K562 (cell line): ENCODE data around the gene CAMK2B. TPM values are rescaled to one million over a fixed set of nuclear protein-coding genes. Genes with fewer than 3 reads are reported as not detected.

Experiments
- ATAC-seq: fragments of 200-7000 bp; cut with Tn5 transposase; 3 replicates; pipeline ENCODE4 v1.9.1; 2020; ENCODE audit warnings: moderate library complexity
- BruUV-seq: library from RNA; stranded (reverse); fragments of 400-500 nt; replicated peaks from 2 replicates; lab custom pipeline; 2021; lab: Mats Ljungman, UMichigan
- CTCF ChIA-PET: fragments of 300-600 bp; formaldehyde crosslinking; extraction: SDS; loops from one replicate; lab custom pipeline; 2021; ENCODE audit warnings: low intra/inter-chr PET ratio; lab: Yijun Ruan, JAX
- POLR2A ChIA-PET: fragments of 300-600, 350-650 bp; sonication (Branson Sonifier 250); formaldehyde crosslinking; extraction: SDS; loops from one replicate; lab custom pipeline; 2021; ENCODE audit warnings: antibody characterized with exemption, inconsistent platforms; lab: Yijun Ruan, JAX
- DNase-seq, 4 experiments: peaks; one replicate each; pipeline versions ENCODE4 v3.0.0 to v3.0.0-alpha.2; 2011 to 2018; ENCODE audit warnings: low spot score in 3 of 4, mixed read lengths in 3 of 4; ENCODE audit errors: extremely low read depth in 1 of 4
- FAIRE-seq: peaks from 2 replicates; lab custom pipeline; 2011; peaks lifted over from hg19 to GRCh38; lab: Jason Lieb, UNC
- H2AFZ ChIP-seq: 2 replicates; pipeline ENCODE4 v1.6.0; 2011; ENCODE audit warnings: low read depth, low read length, control low read depth, inconsistent platforms
- H3K27ac ChIP-seq: fragments of 200-600 bp; 3 replicates; pipeline ENCODE4 v1.8.0; 2011; ENCODE audit warnings: low read depth, mild to moderate bottlenecking, control low read depth, inconsistent platforms, low read length, moderate library complexity, mixed read lengths; ENCODE audit errors: extremely low read depth
- H3K27me3 ChIP-seq, 2 experiments: fragments of 300-600 bp in 1 of 2; 2 replicates in 1 of 2; 3 replicates in 1 of 2; pipeline versions ENCODE4 v1.6.0 to v1.8.0; 2011; ENCODE audit warnings: inconsistent platforms in 2 of 2, low read length in 2 of 2, mild to moderate bottlenecking in 1 of 2, mixed read lengths in 1 of 2, moderate library complexity in 1 of 2; ENCODE audit not compliant: control insufficient read depth in 2 of 2, insufficient read depth in 2 of 2
- H3K36me3 ChIP-seq: fragments of 300-600 bp; 3 replicates; pipeline ENCODE4 v1.8.0; 2011; ENCODE audit warnings: mild to moderate bottlenecking, low read length, inconsistent platforms; ENCODE audit not compliant: control insufficient read depth, insufficient read depth
- H3K4me1 ChIP-seq, 2 experiments: fragments of 200-600 bp in 1 of 2; replicated peaks in 1 of 2; 2 replicates in 1 of 2; 3 replicates in 1 of 2; pipeline versions ENCODE4 v1.5.1 to v1.8.0; 2011; ENCODE audit warnings: inconsistent platforms in 2 of 2, low read length in 2 of 2, mild to moderate bottlenecking in 1 of 2, mixed read lengths in 1 of 2, moderate library complexity in 1 of 2; ENCODE audit not compliant: control insufficient read depth in 2 of 2, insufficient read depth in 2 of 2
- H3K4me2 ChIP-seq: 2 replicates; pipeline ENCODE4 v1.6.1; 2011; ENCODE audit warnings: low read length, control low read depth, inconsistent platforms, mixed read lengths; ENCODE audit not compliant: insufficient read depth
- H3K4me3 ChIP-seq: fragments of 200-600 bp; sonication (generic), shearing (Covaris generic); 2 replicates; pipeline ENCODE4 v1.5.1; 2016; ENCODE audit warnings: control low read depth, inconsistent platforms
- H3K79me2 ChIP-seq: fragments of 200-600 bp; 3 replicates; pipeline ENCODE4 v1.8.0; 2011; ENCODE audit warnings: low read length, inconsistent platforms; ENCODE audit not compliant: control insufficient read depth, insufficient read depth
- H3K9ac ChIP-seq, 2 experiments: 2 replicates each; pipeline versions ENCODE4 v1.6.0 to v1.6.1; 2011; ENCODE audit warnings: low read depth in 2 of 2, low read length in 2 of 2, control low read depth in 1 of 2, inconsistent platforms in 1 of 2, mild to moderate bottlenecking in 1 of 2, mixed read lengths in 1 of 2; ENCODE audit not compliant: insufficient read depth in 1 of 2
- H3K9me1 ChIP-seq: one replicate; pipeline ENCODE4 v1.6.0; 2011; ENCODE audit warnings: inconsistent platforms, mild to moderate bottlenecking, low read length, moderate library complexity; ENCODE audit not compliant: control insufficient read depth, insufficient read depth
- H3K9me3 ChIP-seq: replicated peaks from 2 replicates; pipeline ENCODE4 v1.5.1; 2011; ENCODE audit warnings: low read depth, low read length, inconsistent platforms; ENCODE audit not compliant: control insufficient read depth, insufficient read depth
- H4K20me1 ChIP-seq: replicated peaks from 2 replicates; pipeline ENCODE4 v1.6.1; 2011; ENCODE audit warnings: low read length, inconsistent platforms, mixed read lengths; ENCODE audit not compliant: control insufficient read depth, insufficient read depth
- BCOR ChIP-seq: fragments of 450-650 bp; IDR thresholded peaks from 2 replicates; pipeline ENCODE4 v1.6.1; 2016
- CXXC5 ChIP-seq: fragments of 250-450 bp; sonication (Bioruptor Pico); IDR thresholded peaks from 2 replicates; pipeline ENCODE4 v1.8.0; 2022; ENCODE audit warnings: inconsistent platforms, mild to moderate bottlenecking, moderate library complexity
- THRAP3 ChIP-seq: fragments of 450-650 bp; IDR thresholded peaks from 2 replicates; pipeline ENCODE4 v1.6.1; 2016; ENCODE audit warnings: mild to moderate bottlenecking, inconsistent platforms, borderline replicate concordance
- WGBS: fragments of 100-300 bp; shearing (Covaris generic); methylation state at CpG from one replicate; pipeline ENCODE4 v1.1.6; 2016; ENCODE audit warnings: low coverage, mixed read lengths; ENCODE audit not compliant: insufficient coverage; ENCODE audit errors: missing lambda C conversion rate; 5-methylcytosine and 5-hydroxymethylcytosine counted together
- in situ Hi-C: fragments of 300-500 bp; cut with MboI; formaldehyde crosslinking; loops from 4 replicates; pipeline ENCODE4 v1.15.0; 2018; ENCODE audit warnings: inconsistent platforms, mixed read lengths
- intact Hi-C: fragments of 100-400 bp; cut with micrococcal nuclease; formaldehyde crosslinking; loops from 2 replicates; pipeline ENCODE4 v1.14.2; 2022
- polyA plus RNA-seq, 8 experiments: library from polyadenylated mRNA; depleted of rRNA in 4 of 8; stranded (reverse) in 5 of 8; unstranded in 3 of 8; fragments of >200 nt; fragmentation: Nextera tagmentation in 2 of 8; fragmentation: Illumina TruSeq in 1 of 8; extraction: Ambion mirVana in 2 of 8; extraction: Trizol in 1 of 8; gene quantifications; 2 replicates each; pipeline versions ENCODE4 v1.2.1 to v1.2.3, GENCODE V29; 2011 to 2014; ENCODE audit warnings: inconsistent platforms in 1 of 8, missing spikeins in 1 of 8
- total RNA-seq, 7 experiments: library from RNA; depleted of rRNA in 6 of 7; stranded (reverse); fragments of >200 nt in 6 of 7; fragmentation: Illumina TruSeq in 2 of 7; extraction: Trizol in 2 of 7; gene quantifications; 2 replicates each; pipeline versions ENCODE4 v1.2.1 to v1.2.3, GENCODE V29; 2011 to 2021; ENCODE audit warnings: low replicate concordance in 1 of 7
- TF ChIP-seq, protein P1 (sequence below): fragments of 250-450 bp; sonication (Bioruptor Pico); IDR thresholded peaks from 2 replicates; pipeline ENCODE4 v1.9.0; 2021; ENCODE audit warnings: mild to moderate bottlenecking, inconsistent platforms

The CAMK2B gene
- total and polyA plus RNA-seq, 9 of the 15 experiments (the other 6 are each of a cell fraction or from before 2014, with no cell fraction given): 0.04 to 0.09 (median 0.05) TPM; not detected in 4

DNA sequence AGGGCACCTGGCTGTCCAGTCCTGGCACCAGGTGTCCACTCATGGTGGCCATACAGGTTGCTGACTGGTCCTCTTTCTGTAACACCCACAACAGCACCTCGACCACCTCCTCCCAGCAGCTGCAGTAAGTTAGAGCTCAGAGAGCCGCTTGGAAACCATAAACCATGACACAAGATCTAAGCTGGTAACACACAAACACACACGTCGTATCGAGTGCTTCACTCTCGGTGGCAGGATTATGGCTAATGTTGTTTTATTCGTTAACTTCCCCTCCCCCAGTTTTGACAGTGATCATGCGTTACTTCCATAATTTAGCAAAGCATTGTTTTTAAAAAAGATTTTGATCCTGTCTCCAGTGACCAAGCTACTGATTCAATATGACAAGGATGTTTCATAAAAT lies 59.7 kb downstream of the CAMK2B start (continued):
- TF ChIP-seq, protein P1, sequence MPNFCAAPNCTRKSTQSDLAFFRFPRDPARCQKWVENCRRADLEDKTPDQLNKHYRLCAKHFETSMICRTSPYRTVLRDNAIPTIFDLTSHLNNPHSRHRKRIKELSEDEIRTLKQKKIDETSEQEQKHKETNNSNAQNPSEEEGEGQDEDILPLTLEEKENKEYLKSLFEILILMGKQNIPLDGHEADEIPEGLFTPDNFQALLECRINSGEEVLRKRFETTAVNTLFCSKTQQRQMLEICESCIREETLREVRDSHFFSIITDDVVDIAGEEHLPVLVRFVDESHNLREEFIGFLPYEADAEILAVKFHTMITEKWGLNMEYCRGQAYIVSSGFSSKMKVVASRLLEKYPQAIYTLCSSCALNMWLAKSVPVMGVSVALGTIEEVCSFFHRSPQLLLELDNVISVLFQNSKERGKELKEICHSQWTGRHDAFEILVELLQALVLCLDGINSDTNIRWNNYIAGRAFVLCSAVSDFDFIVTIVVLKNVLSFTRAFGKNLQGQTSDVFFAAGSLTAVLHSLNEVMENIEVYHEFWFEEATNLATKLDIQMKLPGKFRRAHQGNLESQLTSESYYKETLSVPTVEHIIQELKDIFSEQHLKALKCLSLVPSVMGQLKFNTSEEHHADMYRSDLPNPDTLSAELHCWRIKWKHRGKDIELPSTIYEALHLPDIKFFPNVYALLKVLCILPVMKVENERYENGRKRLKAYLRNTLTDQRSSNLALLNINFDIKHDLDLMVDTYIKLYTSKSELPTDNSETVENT (CRISPR knock-in tag): no peak

DNA sequence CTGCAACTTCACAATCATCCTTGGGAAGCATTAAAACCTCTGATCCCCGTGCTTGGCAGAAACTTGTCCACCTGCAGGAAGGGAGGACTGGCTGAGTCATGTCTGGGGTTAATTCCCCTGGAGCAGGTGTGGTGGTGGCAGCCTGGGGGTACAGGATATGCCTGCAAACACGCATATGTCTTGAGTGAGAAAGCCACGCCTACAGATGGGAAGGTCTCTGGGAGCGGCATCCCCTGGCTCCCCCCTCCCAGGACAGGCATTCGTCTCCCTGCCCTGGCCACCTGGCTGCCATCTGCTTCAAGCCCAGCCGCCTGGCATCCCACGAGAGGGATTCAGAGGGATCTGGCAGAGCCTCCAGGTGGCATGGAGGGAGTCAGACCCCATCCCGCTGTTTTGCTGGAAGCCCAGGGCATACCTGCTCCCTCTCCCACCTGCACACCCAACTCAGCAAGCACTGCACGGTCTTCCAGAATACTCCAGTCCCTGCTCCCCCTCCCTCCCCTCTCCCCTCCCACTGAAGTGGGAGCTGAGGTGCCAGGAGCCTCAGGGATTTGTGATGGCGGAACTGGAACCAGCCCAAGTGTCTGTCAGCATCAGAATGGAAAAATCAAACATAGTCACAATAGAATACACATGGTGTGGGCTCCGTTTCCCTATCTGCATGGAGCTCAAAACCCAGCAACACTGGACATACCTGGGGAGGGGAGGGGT lies 61.0 kb downstream of the CAMK2B start:
- WGBS: under 1% methylated on average over 10 of the region's 11 CpGs
- ChIA-PET POLR2A (no interaction called here), CTCF (no interaction called here)
- Histone ChIP-seq H3K4me2 (no peak overlapping the region), H2AFZ (no peak overlapping the region), H3K27me3 (peaks cover 39 to 73% of the 10 kb centered on the region in 2 experiments), H4K20me1 (peaks cover 3% of the 10 kb centered on the region; the same call in 1 of the 2 replicates), H3K79me2 (no peaks in the 10 kb centered on the region), H3K9ac (no peak overlapping the region), H3K4me3 (no peak overlapping the region), H3K9me3 (no peaks in the 10 kb centered on the region), H3K4me1 (peaks cover 3 to 6% of the 10 kb centered on the region in 2 experiments; a peak in 3 of 5 replicates), H3K9me1 (no peaks in the 10 kb centered on the region), H3K36me3 (no peaks in the 10 kb centered on the region), H3K27ac (no peak overlapping the region)
- no peak for FAIRE-seq
- in situ Hi-C loops (no loop called here), intact Hi-C loops (no loop called here)
- DNase-seq: no peak
- ATAC-seq: no peak
- no TSS peak for BruUV-seq
- no peak for TF ChIP-seq CXXC5
- no peak for TF ChIP-seq THRAP3
- no peak for TF ChIP-seq BCOR
